Loucy (cell line): ENCODE data around the gene CNTNAP2.

Experiments used
- H2AFZ ChIP-seq: fragments of 200-600 bp; sonication (generic); 2 replicates; pipeline ENCODE4 v1.6.0; 2016; ENCODE audit warnings: antibody characterized with exemption, mild to moderate bottlenecking, low read length, moderate library complexity
- H3F3A ChIP-seq: fragments of 200-600 bp; 2 replicates; pipeline ENCODE4 v1.6.0; 2016; ENCODE audit warnings: antibody characterized with exemption, low read depth, mild to moderate bottlenecking
- H3K27me3 ChIP-seq: fragments of 200-600 bp; sonication (generic); 2 replicates; pipeline ENCODE4 v1.6.1; 2014; ENCODE audit warnings: low read length, mild to moderate bottlenecking; ENCODE audit not compliant: insufficient read depth, poor library complexity, severe bottlenecking
- H3K36me3 ChIP-seq: fragments of 200-600 bp; sonication (generic); 2 replicates; pipeline ENCODE4 v1.6.1; 2016; ENCODE audit warnings: low read length; ENCODE audit not compliant: insufficient read depth
- H3K4me1 ChIP-seq: fragments of 200-600 bp; sonication (generic); 2 replicates; pipeline ENCODE4 v1.5.1; 2014; ENCODE audit warnings: low read length, mild to moderate bottlenecking; ENCODE audit not compliant: insufficient read depth, poor library complexity, severe bottlenecking
- H3K4me2 ChIP-seq: fragments of 200-600 bp; sonication (generic); 2 replicates; pipeline ENCODE4 v1.6.0; 2014; ENCODE audit warnings: antibody characterized with exemption, low read length, low read depth, mild to moderate bottlenecking; ENCODE audit not compliant: poor library complexity, severe bottlenecking
- H3K4me3 ChIP-seq: fragments of 200-600 bp; sonication (generic); 2 replicates; pipeline ENCODE4 v1.5.1; 2014; ENCODE audit warnings: low read length, mild to moderate bottlenecking, mixed read lengths; ENCODE audit not compliant: poor library complexity, severe bottlenecking
- H3K79me2 ChIP-seq: fragments of 200-600 bp; sonication (generic); 2 replicates; pipeline ENCODE4 v1.6.1; 2014; ENCODE audit warnings: low read length; ENCODE audit not compliant: insufficient read depth
- H3K9ac ChIP-seq: fragments of 200-600 bp; sonication (generic); 2 replicates; pipeline ENCODE4 v1.6.0; 2014; ENCODE audit warnings: mild to moderate bottlenecking, low read depth, low read length, moderate library complexity; ENCODE audit not compliant: poor library complexity, severe bottlenecking
- H3K9me2 ChIP-seq: fragments of 200-600 bp; sonication (generic); replicated peaks from 2 replicates; pipeline ENCODE4 v1.6.1; 2016; ENCODE audit warnings: low read depth, low read length, mixed read lengths
- H3K9me3 ChIP-seq: fragments of 200-600 bp; sonication (generic); 2 replicates; pipeline ENCODE4 v1.6.1; 2014; ENCODE audit warnings: mild to moderate bottlenecking, antibody characterized with exemption, low read length, low read depth; ENCODE audit not compliant: insufficient read depth
- H4K20me1 ChIP-seq: fragments of 200-600 bp; sonication (generic); 2 replicates; pipeline ENCODE4 v1.6.0; 2014; ENCODE audit warnings: antibody characterized with exemption, low read length, mild to moderate bottlenecking; ENCODE audit not compliant: insufficient read depth, poor library complexity, severe bottlenecking
- EZH2phosphoT487 ChIP-seq: fragments of 200-600 bp; IDR thresholded peaks from 2 replicates; pipeline ENCODE4 v1.6.1; 2018; ENCODE audit warnings: antibody characterized with exemption, mild to moderate bottlenecking, moderate library complexity, borderline replicate concordance
- TF ChIP-seq, protein P1 (sequence below): fragments of 200-600 bp; sonication (generic); conservative IDR thresholded peaks from 2 replicates; pipeline ENCODE4 v1.5.1; 2014; ENCODE audit warnings: mild to moderate bottlenecking, antibody characterized with exemption, low read length

Gene CNTNAP2

DNA sequence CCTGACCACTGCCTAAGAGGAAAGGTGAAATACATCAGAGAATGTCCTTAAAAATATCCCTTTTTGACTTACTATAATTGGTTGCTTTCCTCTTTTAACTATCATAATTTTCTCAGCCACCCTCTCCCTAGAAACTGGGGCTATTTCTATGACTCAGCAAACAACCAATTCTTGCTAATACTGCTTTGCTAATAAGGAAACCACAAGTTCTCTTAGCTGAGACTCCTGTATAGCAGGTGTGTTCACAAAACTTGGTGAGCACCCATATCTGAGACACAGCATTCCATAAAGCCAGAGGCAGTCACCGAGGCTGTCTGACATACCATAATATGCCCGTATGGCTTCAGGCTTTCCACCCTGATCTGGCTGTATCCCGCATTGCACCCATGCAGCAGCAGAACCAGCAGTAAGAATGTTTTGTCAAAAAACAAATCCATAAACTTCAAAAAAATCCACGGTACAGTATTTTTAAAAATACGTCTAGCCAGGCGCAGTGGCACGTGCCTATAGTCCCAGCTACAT lies 2282.3 kb downstream of the CNTNAP2 start:
- no peak overlapping the region for H3K9ac ChIP-seq
- no peaks in the 10 kb centered on the region for H4K20me1 ChIP-seq
- H3K27me3 ChIP-seq: no peaks in the 10 kb centered on the region
- H2AFZ ChIP-seq: no peak overlapping the region
- H3K4me1 ChIP-seq: no peaks in the 10 kb centered on the region
- H3K4me3 ChIP-seq: no peak overlapping the region
- 0 out of 2 replicates have a peak, but pooled peaks cover 4% of the 10 kb centered on the region for H3K9me3 ChIP-seq
- H3K4me2 ChIP-seq: no peak overlapping the region
- H3F3A ChIP-seq: no peaks in the 10 kb centered on the region
- no peaks in the 10 kb centered on the region for H3K9me2 ChIP-seq
- no peaks in the 10 kb centered on the region for H3K79me2 ChIP-seq
- H3K36me3 ChIP-seq: no peaks in the 10 kb centered on the region
- TF ChIP-seq EZH2phosphoT487: no peak
- TF ChIP-seq, protein P1, sequence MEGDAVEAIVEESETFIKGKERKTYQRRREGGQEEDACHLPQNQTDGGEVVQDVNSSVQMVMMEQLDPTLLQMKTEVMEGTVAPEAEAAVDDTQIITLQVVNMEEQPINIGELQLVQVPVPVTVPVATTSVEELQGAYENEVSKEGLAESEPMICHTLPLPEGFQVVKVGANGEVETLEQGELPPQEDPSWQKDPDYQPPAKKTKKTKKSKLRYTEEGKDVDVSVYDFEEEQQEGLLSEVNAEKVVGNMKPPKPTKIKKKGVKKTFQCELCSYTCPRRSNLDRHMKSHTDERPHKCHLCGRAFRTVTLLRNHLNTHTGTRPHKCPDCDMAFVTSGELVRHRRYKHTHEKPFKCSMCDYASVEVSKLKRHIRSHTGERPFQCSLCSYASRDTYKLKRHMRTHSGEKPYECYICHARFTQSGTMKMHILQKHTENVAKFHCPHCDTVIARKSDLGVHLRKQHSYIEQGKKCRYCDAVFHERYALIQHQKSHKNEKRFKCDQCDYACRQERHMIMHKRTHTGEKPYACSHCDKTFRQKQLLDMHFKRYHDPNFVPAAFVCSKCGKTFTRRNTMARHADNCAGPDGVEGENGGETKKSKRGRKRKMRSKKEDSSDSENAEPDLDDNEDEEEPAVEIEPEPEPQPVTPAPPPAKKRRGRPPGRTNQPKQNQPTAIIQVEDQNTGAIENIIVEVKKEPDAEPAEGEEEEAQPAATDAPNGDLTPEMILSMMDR: no peak

DNA sequence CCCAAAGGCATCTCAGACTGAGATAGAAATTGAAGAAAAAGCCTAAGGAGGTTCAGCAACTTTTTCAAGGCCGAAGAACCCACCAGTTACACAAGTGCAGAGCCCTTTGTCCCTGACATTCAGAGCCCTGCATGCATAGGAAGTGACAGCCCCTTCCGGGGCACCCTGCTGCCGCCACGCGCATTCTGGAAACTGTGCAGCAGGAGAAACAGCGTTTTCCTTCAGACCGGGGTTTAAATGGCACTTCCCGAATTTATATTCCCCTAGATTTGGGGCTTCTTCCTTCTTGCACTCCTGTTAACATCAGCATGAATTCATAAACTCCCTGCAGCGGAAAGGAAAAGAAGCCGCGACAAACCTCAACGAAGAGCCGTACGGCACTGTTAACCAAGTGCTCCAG lies 2283.5 kb downstream of the CNTNAP2 start:
- no peak overlapping the region for H3K9ac ChIP-seq
- TF ChIP-seq, protein P1: no peak
- no peak for TF ChIP-seq EZH2phosphoT487
- H3K4me2 ChIP-seq: no peak overlapping the region

DNA sequence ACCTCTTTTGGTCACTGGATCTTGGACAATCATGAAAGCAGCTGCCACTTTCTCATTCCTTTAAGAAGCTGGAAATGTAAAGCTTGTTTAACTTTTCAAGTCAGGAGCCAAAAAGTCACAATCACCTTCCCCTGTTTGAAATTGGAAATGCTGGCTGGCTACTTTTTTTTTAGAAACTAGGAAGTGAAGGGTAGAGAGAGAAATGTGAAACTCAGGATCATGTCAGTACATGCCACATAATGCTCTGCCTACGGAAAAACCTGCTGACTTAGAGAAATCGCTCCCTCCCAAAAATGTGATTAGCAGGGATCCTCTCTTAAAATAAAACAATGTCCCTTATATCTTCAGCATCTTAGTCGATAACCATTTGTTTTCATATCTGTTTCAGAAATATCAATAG lies 2285.6 kb downstream of the CNTNAP2 start:
- H3K9me3 ChIP-seq: no peaks in the 10 kb centered on the region
- H3K9me2 ChIP-seq: no peaks in the 10 kb centered on the region

More for the DNA sequence above, 2283.5 kb downstream of the CNTNAP2 start:
- H3K36me3 ChIP-seq: no peaks in the 10 kb centered on the region
- no peaks in the 10 kb centered on the region for H3K27me3 ChIP-seq
- H3F3A ChIP-seq: no peaks in the 10 kb centered on the region
- H2AFZ ChIP-seq: no peak overlapping the region
- H3K79me2 ChIP-seq: no peaks in the 10 kb centered on the region
- H3K4me3 ChIP-seq: no peak overlapping the region
- 0 out of 2 replicates have a peak, but pooled peaks cover 4% of the 10 kb centered on the region for H3K9me3 ChIP-seq
- no peaks in the 10 kb centered on the region for H4K20me1 ChIP-seq
- H3K9me2 ChIP-seq: no peaks in the 10 kb centered on the region
- H3K4me1 ChIP-seq: no peaks in the 10 kb centered on the region

DNA sequence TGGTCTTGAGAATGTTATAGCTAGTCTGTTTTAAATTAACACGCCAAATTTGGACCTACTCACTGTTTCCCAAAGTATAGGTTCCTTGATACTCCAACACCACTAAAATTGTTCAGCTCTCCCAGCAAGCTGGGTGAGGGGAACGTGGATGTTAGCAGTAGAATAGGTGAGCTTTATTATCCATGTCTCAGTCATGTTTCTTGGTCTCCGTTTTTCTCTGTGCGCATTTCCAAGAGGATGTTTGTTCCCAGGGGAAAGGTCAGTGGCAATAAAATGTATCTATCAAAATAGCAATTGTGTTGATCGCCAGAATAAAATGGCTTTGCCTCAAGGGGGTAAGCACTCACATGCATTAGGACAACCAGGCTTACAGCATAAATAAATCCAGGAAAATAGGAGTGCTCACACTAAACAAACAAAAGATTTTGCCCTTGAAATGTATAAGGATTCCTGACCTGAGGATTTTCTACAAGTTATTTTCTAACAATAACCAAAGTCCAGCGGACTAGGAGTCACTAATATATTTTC lies 2286.9 kb downstream of the CNTNAP2 start:
- Histone ChIP-seq H2AFZ (no peak overlapping the region), H3K4me1 (no peaks in the 10 kb centered on the region), H3K79me2 (no peaks in the 10 kb centered on the region), H3K27me3 (no peaks in the 10 kb centered on the region), H4K20me1 (no peaks in the 10 kb centered on the region), H3K9ac (no peak overlapping the region), H3K9me2 (no peaks in the 10 kb centered on the region), H3K4me3 (no peak overlapping the region), H3F3A (no peaks in the 10 kb centered on the region), H3K36me3 (no peaks in the 10 kb centered on the region), H3K4me2 (no peak overlapping the region), H3K9me3 (no peaks in the 10 kb centered on the region)
- TF ChIP-seq, protein P1: no peak
- no peak for TF ChIP-seq EZH2phosphoT487

More for the DNA sequence above, 2285.6 kb downstream of the CNTNAP2 start:
- Histone ChIP-seq H3K79me2 (no peaks in the 10 kb centered on the region), H3K36me3 (no peaks in the 10 kb centered on the region), H3K27me3 (no peaks in the 10 kb centered on the region), H3F3A (no peaks in the 10 kb centered on the region), H4K20me1 (no peaks in the 10 kb centered on the region), H3K4me1 (no peaks in the 10 kb centered on the region), H2AFZ (no peak overlapping the region), H3K9ac (no peak overlapping the region), H3K4me3 (no peak overlapping the region), H3K4me2 (no peak overlapping the region)
- no peak for TF ChIP-seq EZH2phosphoT487
